ENCODE measurements around the gene PAXX.
"Not testable (repeated sequence)": the region's sequence is repeated elsewhere in the genome, so short reads cannot be mapped to it uniquely, and the experiment has no call there.

The PAXX gene

GRCh38 chr9:136983167-136983566 lies 9.1 kb upstream of the PAXX start:
- DNase-seq, result no peak

GRCh38 chr9:136983656-136984314 lies 8.4 kb upstream of the PAXX start:
- no peak for DNase-seq

GRCh38 chr9:136984464-136985026 lies 7.7 kb upstream of the PAXX start:
- no peak for DNase-seq

GRCh38 chr9:136985027-136985602 lies 7.1 kb upstream of the PAXX start:
- no peak for DNase-seq

GRCh38 chr9:136985853-136986252 lies 6.4 kb upstream of the PAXX start:
- DNase-seq, result no peak

GRCh38 chr9:136988872-136989271 lies 3.4 kb upstream of the PAXX start:
- no peak for DNase-seq

- DNase-seq, result peak; percentile 81
Measured at GRCh38 chr9:136990242-136990911, 1.8 kb upstream of the PAXX start.

GRCh38 chr9:136992819-136993369 lies 672 bp downstream of the PAXX start:
- no peak for DNase-seq

- DNase-seq, result no peak
Measured at GRCh38 chr9:136994180-136994887, 2.1 kb downstream of the PAXX start.

GRCh38 chr9:136994888-136995230 lies 2.6 kb downstream of the PAXX start:
- DNase-seq, result no peak

GRCh38 chr9:136995362-136995761 lies 3.1 kb downstream of the PAXX start:
- DNase-seq, result no peak

GRCh38 chr9:136995772-136996311 lies 3.6 kb downstream of the PAXX start:
- peak; percentile 31 for DNase-seq

- DNase-seq, result peak; percentile 28
Measured at GRCh38 chr9:136996361-136997292, 4.4 kb downstream of the PAXX start, which contains the start of gene CLIC3. Gene CLIC3, minus strand, starts transcription at chr9:136996568. Its CDS starts 25 bp downstream, at chr9:136996543.

- no peak for DNase-seq
Measured at GRCh38 chr9:136997371-136997770, 5.1 kb downstream of the PAXX start.

- DNase-seq, result no peak
Measured at GRCh38 chr9:136997830-136998234, 5.6 kb downstream of the PAXX start.

- DNase-seq, result no peak
Measured at GRCh38 chr9:137000177-137000930, 8.1 kb downstream of the PAXX start.

GRCh38 chr9:137001857-137002645 lies 9.8 kb downstream of the PAXX start:
- DNase-seq, result no peak

GRCh38 chr9:137002646-137003041 lies 10.4 kb downstream of the PAXX start:
- no peak for DNase-seq

- DNase-seq, result not testable (repeated sequence)
Measured at GRCh38 chr9:137004285-137004684, 12.1 kb downstream of the PAXX start.

Data from NCI-H345 (cell line).